GM21619 (cell line): Measurements from ENCODE around the gene ST6GALNAC3.

Source experiments
- ATAC-seq: cut with Tn5 transposase; IDR thresholded peaks from one replicate; pipeline ENCODE4 v1.9.1; 2021; ENCODE audit not compliant: unreplicated experiment

ST6GALNAC3 gene

GRCh38 chr1:76186554-76187170 is 112.1 kb downstream of the ST6GALNAC3 start:
- no peak for ATAC-seq

GRCh38 chr1:76187436-76187835 is 112.9 kb downstream of the ST6GALNAC3 start:
- no peak for ATAC-seq

GRCh38 chr1:76189310-76189709 is 114.8 kb downstream of the ST6GALNAC3 start:
- no peak for ATAC-seq

- peak; percentile 54 for ATAC-seq
These were observed 116.3 kb downstream of the ST6GALNAC3 start for GRCh38 chr1:76190749-76191424.

- ATAC-seq, result no peak
These were observed 117.0 kb downstream of the ST6GALNAC3 start for GRCh38 chr1:76191561-76191960.

- ATAC-seq, result no peak
These were observed 123.9 kb downstream of the ST6GALNAC3 start for GRCh38 chr1:76198452-76198851.

GRCh38 chr1:76202670-76203069 is 128.1 kb downstream of the ST6GALNAC3 start:
- no peak for ATAC-seq

GRCh38 chr1:76203127-76203526 is 128.6 kb downstream of the ST6GALNAC3 start:
- no peak for ATAC-seq

GRCh38 chr1:76209238-76209637 is 134.7 kb downstream of the ST6GALNAC3 start:
- ATAC-seq, result no peak

GRCh38 chr1:76209648-76210047 is 135.1 kb downstream of the ST6GALNAC3 start:
- ATAC-seq, result no peak

GRCh38 chr1:76210160-76210559 is 135.6 kb downstream of the ST6GALNAC3 start:
- no peak for ATAC-seq

GRCh38 chr1:76218888-76219287 is 144.3 kb downstream of the ST6GALNAC3 start:
- ATAC-seq, result no peak

- no peak for ATAC-seq
These were observed 144.8 kb downstream of the ST6GALNAC3 start for GRCh38 chr1:76219366-76219818.

GRCh38 chr1:76224752-76225151 is 150.2 kb downstream of the ST6GALNAC3 start:
- ATAC-seq, result no peak

GRCh38 chr1:76225526-76225925 is 151.0 kb downstream of the ST6GALNAC3 start:
- ATAC-seq, result no peak

GRCh38 chr1:76227621-76228020 is 153.1 kb downstream of the ST6GALNAC3 start:
- ATAC-seq, result no peak

GRCh38 chr1:76229279-76230005 is 154.9 kb downstream of the ST6GALNAC3 start:
- ATAC-seq, result no peak

- no peak for ATAC-seq
These were observed 156.3 kb downstream of the ST6GALNAC3 start for GRCh38 chr1:76230842-76231281.

GRCh38 chr1:76231320-76231719 is 156.8 kb downstream of the ST6GALNAC3 start:
- ATAC-seq, result no peak

- ATAC-seq, result no peak
These were observed 158.1 kb downstream of the ST6GALNAC3 start for GRCh38 chr1:76232666-76233065.

GRCh38 chr1:76234061-76234460 is 159.5 kb downstream of the ST6GALNAC3 start:
- no peak for ATAC-seq

GRCh38 chr1:76237211-76237610 is 162.7 kb downstream of the ST6GALNAC3 start:
- ATAC-seq, result no peak
